A549 (cell line): Measurements from ENCODE around the gene TMEM106C. TPM values are rescaled to one million over a fixed set of nuclear protein-coding genes. Genes with fewer than 3 reads are reported as not detected.

Experiments
- ATAC-seq, 2 experiments: fragments of 200-7000 bp in 1 of 2; fragments of >200 bp in 1 of 2; cut with Nextera tagmentation in 1 of 2; cut with Tn5 transposase in 1 of 2; 3 replicates each; pipeline versions ENCODE4 v1.8.0 to v1.9.1; 2018 to 2020; ENCODE audit warnings: mild to moderate bottlenecking in 1 of 2, moderate library complexity in 1 of 2
- CTCF ChIA-PET: fragments of 300-600 bp; sonication (Branson Sonifier 250); formaldehyde crosslinking; extraction: SDS; loops from one replicate; lab custom pipeline; 2021; ENCODE audit warnings: antibody characterized with exemption, inconsistent platforms; lab: Yijun Ruan, JAX
- POLR2A ChIA-PET: fragments of 350-600 bp; formaldehyde crosslinking; extraction: SDS; loops from one replicate; lab custom pipeline; 2021; ENCODE audit warnings: antibody characterized with exemption, inconsistent platforms; lab: Yijun Ruan, JAX
- DNase-seq, 2 experiments: peaks; one replicate each; pipeline versions ENCODE4 v3.0.0 to v3.0.0-alpha.2; 2011 to 2016; ENCODE audit warnings: low read depth in 1 of 2, low spot score in 1 of 2
- FAIRE-seq: peaks from 2 replicates; lab custom pipeline; 2011; peaks lifted over from hg19 to GRCh38; lab: Jason Lieb, UNC
- H3K27ac ChIP-seq, 2 experiments: fragments of >200 bp; sonication (Bioruptor Twin); formaldehyde crosslinking; 3 replicates each; pipeline ENCODE4 v1.5.1; 2016 to 2017
- H3K4me1 ChIP-seq: fragments of >200 bp; sonication (Bioruptor Twin); formaldehyde crosslinking; 3 replicates; pipeline ENCODE4 v1.6.1; 2016
- H3K4me2 ChIP-seq: fragments of >200 bp; sonication (Bioruptor Twin); formaldehyde crosslinking; 3 replicates; pipeline ENCODE4 v1.6.1; 2016
- H3K4me3 ChIP-seq: fragments of >200 bp; sonication (Bioruptor Twin); formaldehyde crosslinking; 3 replicates; pipeline ENCODE4 v1.5.1; 2016
- H3K9me3 ChIP-seq: fragments of >200 bp; sonication (Bioruptor Twin); formaldehyde crosslinking; 3 replicates; pipeline ENCODE4 v1.6.1; 2016
- CEBPB ChIP-seq, 2 experiments: fragments of >200 bp in 1 of 2; sonication (Bioruptor Twin) in 1 of 2; formaldehyde crosslinking in 1 of 2; IDR thresholded peaks; 2 replicates each; pipeline ENCODE4 v1.6.1; 2012 to 2016
- CTCF ChIP-seq: fragments of >200 bp; sonication (Bioruptor Twin); formaldehyde crosslinking; IDR thresholded peaks from 3 replicates; pipeline ENCODE4 v1.5.1; 2016
- E2F6 ChIP-seq: IDR thresholded peaks from 2 replicates; pipeline ENCODE4 v1.6.1; 2012; ENCODE audit warnings: low read depth, borderline replicate concordance
- ELK1 ChIP-seq: fragments of 150-350 bp; IDR thresholded peaks from 2 replicates; pipeline ENCODE4 v1.6.1; 2014; ENCODE audit warnings: low read depth, mild to moderate bottlenecking, low read length
- GATA3 ChIP-seq: IDR thresholded peaks from 2 replicates; pipeline ENCODE4 v1.6.1; 2012; ENCODE audit warnings: borderline replicate concordance
- HES2 ChIP-seq: fragments of >200 bp; sonication (Bioruptor Twin); formaldehyde crosslinking; IDR thresholded peaks from 2 replicates; pipeline ENCODE4 v1.6.1; 2016
- MAX ChIP-seq: IDR thresholded peaks from 2 replicates; pipeline ENCODE4 v1.6.1; 2012
- NPAS2 ChIP-seq: fragments of 250-450 bp; sonication (Bioruptor Pico); IDR thresholded peaks from 2 replicates; pipeline ENCODE4 v1.8.0; 2022; ENCODE audit warnings: mild to moderate bottlenecking, moderate library complexity, borderline replicate concordance
- RAD21 ChIP-seq, 2 experiments: fragments of >200 bp in 1 of 2; sonication (Bioruptor Twin) in 1 of 2; formaldehyde crosslinking in 1 of 2; IDR thresholded peaks in 1 of 2; conservative IDR thresholded peaks in 1 of 2; 2 replicates in 1 of 2; 3 replicates in 1 of 2; pipeline ENCODE4 v1.6.1; 2012 to 2018; ENCODE audit warnings: inconsistent platforms in 1 of 2
- RARB ChIP-seq: fragments of 250-450 bp; sonication (Bioruptor Pico); IDR thresholded peaks from 2 replicates; pipeline ENCODE4 v1.8.0; 2021; ENCODE audit warnings: mild to moderate bottlenecking, moderate library complexity
- ZNF302 ChIP-seq: fragments of 250-450 bp; sonication (Bioruptor Pico); IDR thresholded peaks from 2 replicates; pipeline ENCODE4 v1.9.0; 2021; ENCODE audit warnings: inconsistent platforms, mild to moderate bottlenecking, moderate library complexity
- WGBS: methylation state at CpG from one replicate; pipeline ENCODE4 v1.1.6; 2017; ENCODE audit errors: missing lambda C conversion rate; 5-methylcytosine and 5-hydroxymethylcytosine counted together
- polyA plus RNA-seq, 4 experiments: library from polyadenylated mRNA; depleted of rRNA in 3 of 4; stranded (reverse); fragments of >200 nt; fragmentation: RNase III in 1 of 4; extraction: RNeasy Plus Mini Kit Qiagen cat#74134 plus additional on column Dnase treatment in 1 of 4; gene quantifications; 2 replicates in 3 of 4; 3 replicates in 1 of 4; pipeline ENCODE4 v1.2.3, GENCODE V29; 2011 to 2017

TMEM106C gene
- polyA plus RNA-seq, 2 of the 4 experiments (the other 2 are of a cell fraction), result 166 to 236 TPM

- POLR2A ChIA-PET, result interaction anchor here (1.2 to 1.4 kb wide), 2 partner anchors 98 to 103 kb away, joined by 3 read pairs; partner anchors contain the start of genes SENP1 and VDR
- peak in 1 of 2 experiments; percentile 9; a peak in 3 of 6 replicates for ATAC-seq
- peak overlapping the region; percentile 46 for H3K4me3 ChIP-seq
- peaks cover 28% of the 10 kb centered on the region for H3K4me1 ChIP-seq
- no peaks in the 10 kb centered on the region for H3K9me3 ChIP-seq
- 13% methylated on average over 13 of the region's 13 CpGs for WGBS
- no peak for FAIRE-seq
- TF ChIP-seq ELK1, result no peak
- no peak for TF ChIP-seq NPAS2 (CRISPR knock-in tag)
- TF ChIP-seq ZNF302, result no peak
- TF ChIP-seq HES2, result no peak
- TF ChIP-seq, all 56 proteins: peak for 0
- Histone ChIP-seq H3K4me2 (peak overlapping the region; percentile 94), H3K27ac (no peak overlapping the region)
- CTCF ChIA-PET, result interaction anchor here (0.7 to 1.7 kb wide), 6 partner anchors 8 to 53 kb away, joined by 3 to 4 read pairs (median 3); no protein-coding TSS in a partner anchor
- DNase-seq, result peak in 1 of 2 experiments; percentile 17
Measured at GRCh38 chr12:48002414-48002730, 39.0 kb downstream of the TMEM106C start.

- Histone ChIP-seq H3K27ac (no peak overlapping the region), H3K4me2 (peak overlapping the region; percentile 94), H3K9me3 (no peaks in the 10 kb centered on the region), H3K4me1 (peaks cover 28% of the 10 kb centered on the region), H3K4me3 (peak overlapping the region; percentile 46; the same call in 2 of the 3 replicates)
- no peak for FAIRE-seq
- 5% methylated on average over 19 of the region's 26 CpGs for WGBS
- no peak for DNase-seq
- POLR2A ChIA-PET, result interaction anchor here (1.2 to 1.4 kb wide), 2 partner anchors 98 to 103 kb away, joined by 3 read pairs; partner anchors contain the start of genes SENP1 and VDR
- TF ChIP-seq CEBPB (IDR thresholded peaks at IDR 0.05) (no peak), E2F6 (0 out of 2 replicates have a peak, but pooled peaks have one; percentile 53), MAX (peak; percentile 15; the same call in 1 of the 2 replicates)
- peak; percentile 17 to 40; a peak in 3 of 6 replicates for ATAC-seq
- CTCF ChIA-PET, result interaction anchor here (0.7 to 1.7 kb wide), 6 partner anchors 8 to 53 kb away, joined by 3 to 4 read pairs (median 3); no protein-coding TSS in a partner anchor
Measured at GRCh38 chr12:48002773-48003218, 39.4 kb downstream of the TMEM106C start.

GRCh38 chr12:48003226-48004052, 40.0 kb downstream of the TMEM106C start:
- peak overlapping the region; percentile 46 for H3K4me3 ChIP-seq
- FAIRE-seq (peak; percentile 32), DNase-seq (peak; percentile 13 to 20), ATAC-seq (peak in 1 of 2 experiments; percentile 7; a peak in 3 of 6 replicates)
- H3K4me1 ChIP-seq, result peaks cover 28% of the 10 kb centered on the region
- TF ChIP-seq RAD21 (conservative IDR thresholded peaks at IDR 0.05 in 1 of 2, IDR thresholded peaks at IDR 0.05 in 1 of 2) (no peak), GATA3 (no peak), RARB (CRISPR knock-in tag) (no peak), CTCF (peak; percentile 25; the same call in 1 of the 3 replicates)
- 23% methylated on average over 38 of the region's 38 CpGs for WGBS
- CTCF ChIA-PET, result interaction anchor here (1.3 kb wide), 1 partner anchor 13 kb away, joined by 3 read pairs; no protein-coding TSS in a partner anchor
- no peaks in the 10 kb centered on the region for H3K9me3 ChIP-seq
- H3K4me2 ChIP-seq, result peak overlapping the region; percentile 94
- H3K27ac ChIP-seq, result no peak overlapping the region
- POLR2A ChIA-PET, result no interaction called here
